Subcutaneous adipose tissue (tissue), 4 donors: Measurements from ENCODE around the gene FOLH1. TPM values are rescaled to one million over a fixed set of nuclear protein-coding genes. Genes with fewer than 3 reads are reported as not detected.

Source experiments
- CTCF ChIP-seq: fragments of 450-650 bp; IDR thresholded peaks from one replicate; pipeline ENCODE4 v1.5.1; 2016; ENCODE audit warnings: low read depth, mild to moderate bottlenecking, control low read depth, antibody characterized with exemption, moderate library complexity
- total RNA-seq, 4 donors: library from RNA; depleted of rRNA; stranded (reverse); fragments of >200 nt; gene quantifications; one replicate each; pipeline ENCODE4 v1.1.0, GENCODE V29; 2016

FOLH1 gene
- under 1 TPM in 1 of 4 donors, not detected in 3; 0.38 TPM for total RNA-seq

DNA sequence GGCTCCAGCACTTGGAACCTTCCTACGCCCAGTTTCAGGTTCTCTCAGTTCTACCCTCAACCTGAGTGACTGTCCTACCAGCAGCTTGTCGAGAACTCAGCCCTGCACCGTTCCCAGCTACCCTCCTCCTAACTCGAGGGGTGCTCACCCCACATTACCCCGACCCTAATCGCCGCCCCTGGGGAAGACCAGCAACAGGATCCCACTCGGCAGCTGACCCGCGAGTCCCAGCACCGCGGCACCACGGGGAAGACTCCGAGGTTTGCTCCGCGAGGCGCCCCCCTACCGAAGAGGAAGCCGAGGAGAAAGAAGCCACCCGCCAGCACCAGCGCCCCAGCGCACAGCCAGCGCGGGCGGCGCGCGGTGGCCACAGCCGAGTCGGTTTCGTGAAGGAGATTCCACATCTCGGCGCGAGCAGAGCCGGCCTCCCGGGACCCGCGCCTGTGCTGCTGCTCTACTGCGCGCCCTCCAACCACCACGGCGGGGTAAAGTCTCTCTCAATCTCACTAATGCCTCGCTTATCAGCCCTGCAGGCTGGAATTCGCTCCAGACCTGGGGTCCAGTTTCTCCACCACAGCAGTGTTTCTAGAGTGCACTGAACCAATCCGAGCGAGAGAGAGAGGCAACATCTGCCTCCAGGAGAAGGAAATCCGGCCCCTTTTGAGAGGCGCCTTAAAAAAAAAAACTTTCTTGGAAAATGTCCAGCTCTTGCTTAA is at the start of gene FOLH1:
Gene FOLH1, minus strand, starts transcription at position 597 of the 716 bp plus-strand sequence. Its CDS starts 193 bp downstream, at position 404.
- no peak for TF ChIP-seq CTCF

- TF ChIP-seq CTCF, result no peak
These were observed 12.7 kb upstream of the FOLH1 start for GRCh38 chr11:49221112-49221511.

GRCh38 chr11:49213026-49213560 is 4.7 kb upstream of the FOLH1 start:
- no peak for TF ChIP-seq CTCF

DNA sequence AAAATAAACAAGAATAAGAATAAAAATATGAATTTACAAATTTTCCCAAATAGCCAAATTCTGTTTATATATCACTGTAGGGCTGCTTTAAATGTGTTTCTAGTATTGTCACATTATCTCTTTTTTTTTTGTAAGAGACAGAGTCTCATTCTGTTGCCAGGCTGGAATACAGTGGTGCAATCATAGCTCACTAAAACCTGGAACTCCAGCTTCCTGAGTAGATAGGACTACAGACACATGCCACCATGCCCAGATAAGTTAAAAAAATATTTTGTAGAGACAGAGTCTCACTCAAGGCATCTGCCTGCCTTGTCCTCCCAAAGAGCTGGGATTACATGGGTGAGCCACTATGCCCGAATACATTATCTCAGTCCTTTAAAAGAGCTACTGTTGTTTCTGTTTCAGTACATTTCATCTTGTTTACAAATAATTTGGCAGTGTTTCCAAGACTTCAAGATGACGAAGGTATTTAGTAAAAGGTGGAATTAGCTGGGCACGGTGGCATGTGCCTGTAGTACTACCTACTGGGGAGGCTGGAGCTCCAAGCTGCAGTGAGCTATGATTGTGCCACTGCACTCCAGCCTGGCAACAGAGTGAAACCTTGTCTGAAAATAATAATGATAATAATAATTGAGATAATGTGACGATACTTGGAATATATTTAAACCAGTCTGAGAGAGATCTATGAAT is 6.0 kb downstream of the FOLH1 start:
- TF ChIP-seq CTCF, result no peak

- no peak for TF ChIP-seq CTCF
These were observed 57.2 kb downstream of the FOLH1 start for GRCh38 chr11:49151211-49151610.

Other genes starting within 250 kb of the FOLH1 start
- not detected for gene TRIM51G, start 224.7 kb downstream of the FOLH1 start, total RNA-seq
- gene TRIM49B, start 179.8 kb downstream of the FOLH1 start, total RNA-seq, result not detected
- not detected for gene TRIM64C, start 149.5 kb downstream of the FOLH1 start, total RNA-seq